Bronchial epithelial cell (primary cell): ENCODE results near the gene TP73. TPM values are rescaled to one million over a fixed set of nuclear protein-coding genes. Genes with fewer than 3 reads are reported as not detected.

Experiments
- DNase-seq: peaks from one replicate; pipeline ENCODE4 v3.0.0-alpha.2; 2010; ENCODE audit warnings: low read depth
- FAIRE-seq: peaks from 2 replicates; lab custom pipeline; 2011; peaks lifted over from hg19 to GRCh38; lab: Jason Lieb, UNC
- H3K27me3 ChIP-seq: 2 replicates; pipeline ENCODE4 v1.5.1; 2011; ENCODE audit warnings: low read length; ENCODE audit not compliant: control insufficient read depth, insufficient read depth
- H3K36me3 ChIP-seq: 2 replicates; pipeline ENCODE4 v1.5.1; 2011; ENCODE audit warnings: low read length; ENCODE audit not compliant: control insufficient read depth, insufficient read depth
- H3K4me3 ChIP-seq: 2 replicates; pipeline ENCODE4 v1.5.1; 2011; ENCODE audit warnings: mild to moderate bottlenecking, low read depth, low read length, control low read depth
- CTCF ChIP-seq: IDR thresholded peaks from 2 replicates; pipeline ENCODE4 v1.5.1; 2011; ENCODE audit warnings: mild to moderate bottlenecking, moderate library complexity, low read length, control low read depth, inconsistent platforms; ENCODE audit not compliant: insufficient read depth, severe bottlenecking
- total RNA-seq: library from RNA; depleted of rRNA; stranded (reverse); fragments of >200 nt; gene quantifications from 2 replicates; pipeline ENCODE4 v1.2.1, GENCODE V29; 2014

Gene TP73
- total RNA-seq, 1 donor from 2014 or later, result under 0.01 TPM

- no peak for DNase-seq
- H3K36me3 ChIP-seq, result no peaks in the 10 kb centered on the region
- no peak overlapping the region for H3K4me3 ChIP-seq
- H3K27me3 ChIP-seq, result peaks cover 9% of the 10 kb centered on the region
- TF ChIP-seq CTCF, result no peak
- FAIRE-seq, result no peak
Measured at GRCh38 chr1:3657578-3658230, 5.4 kb downstream of the TP73 start.

- FAIRE-seq (no peak), DNase-seq (no peak)
- no peak overlapping the region for H3K4me3 ChIP-seq
- no peaks in the 10 kb centered on the region for H3K36me3 ChIP-seq
- H3K27me3 ChIP-seq, result peaks cover 5% of the 10 kb centered on the region
- no peak for TF ChIP-seq CTCF
Measured at GRCh38 chr1:3658231-3658615, 5.9 kb downstream of the TP73 start.

GRCh38 chr1:3659093-3659492, 6.8 kb downstream of the TP73 start:
- Histone ChIP-seq H3K27me3 (peaks cover 2% of the 10 kb centered on the region), H3K4me3 (no peak overlapping the region), H3K36me3 (no peaks in the 10 kb centered on the region)
- no peak for FAIRE-seq
- no peak for DNase-seq
- TF ChIP-seq CTCF, result no peak

- FAIRE-seq (no peak), DNase-seq (no peak)
- no peak overlapping the region for H3K4me3 ChIP-seq
- TF ChIP-seq CTCF, result no peak
- H3K27me3 ChIP-seq, result no peaks in the 10 kb centered on the region
- H3K36me3 ChIP-seq, result no peaks in the 10 kb centered on the region
Measured at GRCh38 chr1:3660704-3661103, 8.4 kb downstream of the TP73 start.

- FAIRE-seq, result no peak
- TF ChIP-seq CTCF, result no peak
Measured at GRCh38 chr1:3661631-3662030, 9.3 kb downstream of the TP73 start.

More at GRCh38 chr1:3661631-3662030, 9.3 kb downstream of the TP73 start:
- no peak overlapping the region for H3K4me3 ChIP-seq
- no peaks in the 10 kb centered on the region for H3K36me3 ChIP-seq
- DNase-seq, result no peak
- no peaks in the 10 kb centered on the region for H3K27me3 ChIP-seq
